Uterus (tissue), 2 donors: ENCODE data around the gene ALX1.

Experiments used
- CTCF ChIP-seq, 4 experiments: fragments of 200-600 bp in 2 of 4; fragments of 450-650 bp in 2 of 4; sonication (generic) in 2 of 4; IDR thresholded peaks; one replicate each; pipeline ENCODE4 v1.5.1; 2016 to 2019; ENCODE audit warnings: antibody characterized with exemption in 4 of 4, mild to moderate bottlenecking in 2 of 4, moderate library complexity in 1 of 4
- POLR2A ChIP-seq, 2 donors: fragments of 450-650 bp; IDR thresholded peaks; one replicate each; pipeline ENCODE4 v1.6.1; 2016; ENCODE audit warnings: antibody characterized with exemption in 2 of 2, mild to moderate bottlenecking in 1 of 2, moderate library complexity in 1 of 2

- TF ChIP-seq CTCF (IDR thresholded peaks at IDR 0.05) (no peak), POLR2A (IDR thresholded peaks at IDR 0.05) (no peak)
Observed at GRCh38 chr12:85253853-85254252, 26.2 kb upstream of the ALX1 start.
